Liver (tissue), 9 donors: ENCODE measurements around the gene ARFRP1. TPM values are rescaled to one million over a fixed set of nuclear protein-coding genes. Genes with fewer than 3 reads are reported as not detected.
A peak's percentile ranks its signal among the peaks of the same experiment; 100 is the strongest.

Source experiments
- DNase-seq: peaks from one replicate; pipeline ENCODE4 v3.0.0-alpha.2; 2017; ENCODE audit warnings: low spot score
- H3K27ac ChIP-seq, 2 donors: one replicate each; pipeline ENCODE4 v1.7.0; 2013; ENCODE audit warnings: inconsistent platforms in 2 of 2, low read length in 2 of 2, control low read depth in 1 of 2, low read depth in 1 of 2, mild to moderate bottlenecking in 1 of 2
- H3K27me3 ChIP-seq, 4 donors: one replicate each; pipeline versions ENCODE4 v1.6.1 to v1.7.0; 2013; ENCODE audit warnings: low read length in 3 of 4, inconsistent platforms in 1 of 4, mild to moderate bottlenecking in 1 of 4, moderate library complexity in 1 of 4; ENCODE audit not compliant: control insufficient read depth in 4 of 4, insufficient read depth in 4 of 4
- H3K36me3 ChIP-seq, 4 donors: one replicate each; pipeline versions ENCODE4 v1.6.1 to v1.7.0; 2013; ENCODE audit warnings: low read length in 3 of 4, mild to moderate bottlenecking in 3 of 4, low read depth in 1 of 4, moderate library complexity in 1 of 4; ENCODE audit not compliant: control insufficient read depth in 4 of 4, insufficient read depth in 3 of 4
- H3K4me1 ChIP-seq, 4 donors: one replicate each; pipeline versions ENCODE4 v1.6.1 to v1.7.0; 2013; ENCODE audit warnings: low read length in 3 of 4, mild to moderate bottlenecking in 3 of 4, moderate library complexity in 1 of 4; ENCODE audit not compliant: control insufficient read depth in 4 of 4, insufficient read depth in 4 of 4
- H3K4me3 ChIP-seq, 3 donors: one replicate each; pipeline versions ENCODE4 v1.6.1 to v1.7.0; 2013; ENCODE audit warnings: low read length in 3 of 3, control low read depth in 1 of 3, low read depth in 1 of 3, mild to moderate bottlenecking in 1 of 3
- H3K9ac ChIP-seq, 2 donors: one replicate each; pipeline ENCODE4 v1.7.0; 2013; ENCODE audit warnings: low read length in 2 of 2, mild to moderate bottlenecking in 2 of 2, moderate library complexity in 2 of 2, control low read depth in 1 of 2, low read depth in 1 of 2
- H3K9me3 ChIP-seq, 4 donors: one replicate each; pipeline versions ENCODE4 v1.6.1 to v1.7.0; 2013; ENCODE audit warnings: low read length in 3 of 4; ENCODE audit not compliant: control insufficient read depth in 4 of 4
- CTCF ChIP-seq: fragments of 150-350 bp; IDR thresholded peaks from 2 replicates; pipeline ENCODE4 v1.5.1; 2017; ENCODE audit warnings: improper control_type of control experiment, low read depth, low read length; ENCODE audit not compliant: missing input control
- EGR1 ChIP-seq, 2 donors: IDR thresholded peaks; 2 replicates each; pipeline ENCODE4 v1.6.1; 2016 to 2018; ENCODE audit warnings: antibody characterized with exemption in 2 of 2, low read depth in 2 of 2
- FOXA2 ChIP-seq: IDR thresholded peaks from 2 replicates; pipeline ENCODE4 v1.6.1; 2016; ENCODE audit warnings: antibody characterized with exemption
- GABPA ChIP-seq, 2 donors: IDR thresholded peaks in 1 of 2; conservative IDR thresholded peaks in 1 of 2; 2 replicates each; pipeline ENCODE4 v1.6.1; 2016; ENCODE audit warnings: antibody characterized with exemption in 2 of 2, mild to moderate bottlenecking in 1 of 2, moderate library complexity in 1 of 2
- HNF4A ChIP-seq, 2 donors: conservative IDR thresholded peaks; 2 replicates each; pipeline ENCODE4 v1.6.1; 2016; ENCODE audit warnings: antibody characterized with exemption in 2 of 2, mild to moderate bottlenecking in 2 of 2
- HNF4G ChIP-seq: IDR thresholded peaks from 2 replicates; pipeline ENCODE4 v1.6.1; 2016; ENCODE audit warnings: antibody characterized with exemption
- JUND ChIP-seq, 2 donors: IDR thresholded peaks; 2 replicates each; pipeline ENCODE4 v1.6.1; 2016; ENCODE audit warnings: antibody characterized with exemption in 2 of 2
- MAX ChIP-seq: IDR thresholded peaks from 2 replicates; pipeline ENCODE4 v1.6.1; 2016; ENCODE audit warnings: antibody characterized with exemption
- RAD21 ChIP-seq, 2 donors: IDR thresholded peaks; 2 replicates each; pipeline ENCODE4 v1.6.1; 2016; ENCODE audit warnings: antibody characterized with exemption in 2 of 2, mild to moderate bottlenecking in 2 of 2
- REST ChIP-seq: IDR thresholded peaks from 2 replicates; pipeline ENCODE4 v1.6.1; 2016; ENCODE audit warnings: antibody characterized with exemption, mild to moderate bottlenecking
- RXRA ChIP-seq, 2 donors: IDR thresholded peaks; 2 replicates each; pipeline ENCODE4 v1.6.1; 2017 to 2018; ENCODE audit warnings: antibody characterized with exemption in 2 of 2, mild to moderate bottlenecking in 1 of 2
- SP1 ChIP-seq: IDR thresholded peaks from 2 replicates; pipeline ENCODE4 v1.6.1; 2018; ENCODE audit warnings: antibody characterized with exemption, mild to moderate bottlenecking
- TAF1 ChIP-seq: conservative IDR thresholded peaks from 2 replicates; pipeline ENCODE4 v1.6.1; 2016; ENCODE audit warnings: antibody characterized with exemption, mild to moderate bottlenecking
- YY1 ChIP-seq: IDR thresholded peaks from 2 replicates; pipeline ENCODE4 v1.6.1; 2016; ENCODE audit warnings: antibody characterized with exemption, mild to moderate bottlenecking
- whole genome bisulfite sequencing: extraction: QIAGEN DNeasy Blood & Tissue Kit; methylation state at CpG from one replicate; pipeline ENCODE4 v1.1.7; 2013; 5-methylcytosine and 5-hydroxymethylcytosine counted together
- polyA plus RNA-seq, 2 donors: library from polyadenylated mRNA; stranded (reverse) in 1 of 2; unstranded in 1 of 2; fragments of 200-250 nt in 1 of 2; fragments of >200 nt in 1 of 2; fragmentation: Nextera tagmentation in 1 of 2; extraction: Ambion mirVana in 1 of 2; gene quantifications; one replicate each; pipeline versions ENCODE4 v1.2.1 to v1.2.3, GENCODE V29; 2013 to 2015
- total RNA-seq, 2 donors: library from RNA; depleted of rRNA; stranded (reverse); fragments of >200 nt; gene quantifications; one replicate each; pipeline ENCODE4 v1.2.3, GENCODE V29; 2014
- TF ChIP-seq, protein P1 (sequence below): IDR thresholded peaks from 2 replicates; pipeline ENCODE4 v1.6.1; 2016; ENCODE audit warnings: antibody characterized with exemption
- TF ChIP-seq, protein P2 (sequence below): IDR thresholded peaks from 2 replicates; pipeline ENCODE4 v1.6.1; 2016; ENCODE audit warnings: antibody characterized with exemption
- donor health status: healthy.
- donor health status: healthy.
- donor health status: healthy.
- donor health status: healthy.
- donor health status: healthy.

The ARFRP1 gene, protein sequence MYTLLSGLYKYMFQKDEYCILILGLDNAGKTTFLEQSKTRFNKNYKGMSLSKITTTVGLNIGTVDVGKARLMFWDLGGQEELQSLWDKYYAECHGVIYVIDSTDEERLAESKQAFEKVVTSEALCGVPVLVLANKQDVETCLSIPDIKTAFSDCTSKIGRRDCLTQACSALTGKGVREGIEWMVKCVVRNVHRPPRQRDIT
- total RNA-seq (10 to 100 TPM; 14.2 to 21.0 TPM), polyA plus RNA-seq (10 to 100 TPM; 20.0 to 26.9 TPM)

GRCh38 chr20:63707558-63708300, at the start of gene ARFRP1, which contains the start of gene ZGPAT:
Gene ARFRP1 (minus strand): TSS chr20:63707976. CDS start chr20:63707091, 885 bp downstream.
Gene ZGPAT (plus strand): TSS chr20:63708039. CDS start chr20:63708581, 542 bp downstream.
- Histone ChIP-seq H3K4me3 (peak within 1 kb of the TSS; percentile 76 to 96 (median 92)), H3K27me3 (no peaks in the 10 kb centered on the region), H3K9me3 (no peaks in the 10 kb centered on the region), H3K4me1 (peaks cover 5 to 27% (median 25%) of the 10 kb centered on the region in 4 donors), H3K27ac (peak within 1 kb of the TSS; percentile 81 to 86), H3K9ac (peak within 1 kb of the TSS; percentile 36 to 55), H3K36me3 (peaks cover 7 to 35% (median 14%) of the 10 kb centered on the region in 4 donors)
- no peak for TF ChIP-seq SP1
- peak; percentile 30 to 61 for TF ChIP-seq RAD21 (IDR thresholded peaks at IDR 0.05)
- peak; percentile 38 to 39 for TF ChIP-seq RXRA (IDR thresholded peaks at IDR 0.05)
- TF ChIP-seq FOXA2: no peak
- TF ChIP-seq CTCF: no peak
- TF ChIP-seq, protein P1, sequence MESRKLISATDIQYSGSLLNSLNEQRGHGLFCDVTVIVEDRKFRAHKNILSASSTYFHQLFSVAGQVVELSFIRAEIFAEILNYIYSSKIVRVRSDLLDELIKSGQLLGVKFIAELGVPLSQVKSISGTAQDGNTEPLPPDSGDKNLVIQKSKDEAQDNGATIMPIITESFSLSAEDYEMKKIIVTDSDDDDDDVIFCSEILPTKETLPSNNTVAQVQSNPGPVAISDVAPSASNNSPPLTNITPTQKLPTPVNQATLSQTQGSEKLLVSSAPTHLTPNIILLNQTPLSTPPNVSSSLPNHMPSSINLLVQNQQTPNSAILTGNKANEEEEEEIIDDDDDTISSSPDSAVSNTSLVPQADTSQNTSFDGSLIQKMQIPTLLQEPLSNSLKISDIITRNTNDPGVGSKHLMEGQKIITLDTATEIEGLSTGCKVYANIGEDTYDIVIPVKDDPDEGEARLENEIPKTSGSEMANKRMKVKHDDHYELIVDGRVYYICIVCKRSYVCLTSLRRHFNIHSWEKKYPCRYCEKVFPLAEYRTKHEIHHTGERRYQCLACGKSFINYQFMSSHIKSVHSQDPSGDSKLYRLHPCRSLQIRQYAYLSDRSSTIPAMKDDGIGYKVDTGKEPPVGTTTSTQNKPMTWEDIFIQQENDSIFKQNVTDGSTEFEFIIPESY: no peak
- TF ChIP-seq GABPA (IDR thresholded peaks at IDR 0.05 in 1 of 2, conservative IDR thresholded peaks at IDR 0.05 in 1 of 2): peak in 1 of 2 donors; percentile 90
- TF ChIP-seq HNF4A (conservative IDR thresholded peaks at IDR 0.05): no peak
- TF ChIP-seq, protein P2, sequence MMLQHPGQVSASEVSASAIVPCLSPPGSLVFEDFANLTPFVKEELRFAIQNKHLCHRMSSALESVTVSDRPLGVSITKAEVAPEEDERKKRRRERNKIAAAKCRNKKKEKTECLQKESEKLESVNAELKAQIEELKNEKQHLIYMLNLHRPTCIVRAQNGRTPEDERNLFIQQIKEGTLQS: no peak
- no peak for TF ChIP-seq YY1
- no peak for TF ChIP-seq TAF1
- TF ChIP-seq EGR1 (IDR thresholded peaks at IDR 0.05; ENCODE audit: low read depth in 2 of 2): peak in 1 of 2 donors; percentile 54
- TF ChIP-seq HNF4G: no peak
- peak; percentile 17 for TF ChIP-seq REST
- TF ChIP-seq JUND (IDR thresholded peaks at IDR 0.05): no peak
- no peak for TF ChIP-seq MAX
- DNase-seq: peak; percentile 91
- under 1% methylated on average over 98 of the region's 98 CpGs for WGBS
